AG04450 (cell line): ENCODE data around the gene PAM. TPM values are rescaled to one million over a fixed set of nuclear protein-coding genes. Genes with fewer than 3 reads are reported as not detected.

Experiments
- CTCF ChIA-PET: fragments of 300-600, 350-600 bp; formaldehyde crosslinking; extraction: SDS; loops from one replicate; lab custom pipeline; 2022; ENCODE audit warnings: antibody characterized with exemption, inconsistent platforms; lab: Charles Lee
- POLR2A ChIA-PET: fragments of 350-600 bp; formaldehyde crosslinking; extraction: SDS; loops from one replicate; lab custom pipeline; 2021; ENCODE audit warnings: antibody characterized with exemption, inconsistent platforms; lab: Yijun Ruan, JAX
- DNase-seq: peaks from one replicate; pipeline ENCODE4 v3.0.0-alpha.2; 2011; ENCODE audit warnings: low read depth, low spot score
- H3K27ac ChIP-seq: one replicate; pipeline ENCODE4 v1.5.1; 2012; ENCODE audit warnings: low read depth, low read length, control low read depth
- H3K27me3 ChIP-seq: one replicate; pipeline ENCODE4 v1.6.0; 2012; ENCODE audit warnings: low read length; ENCODE audit not compliant: control insufficient read depth, insufficient read depth
- H3K4me3 ChIP-seq: 2 replicates; pipeline ENCODE4 v1.5.1; 2011; ENCODE audit warnings: mild to moderate bottlenecking, low read depth, low read length, control low read depth
- H3K9me3 ChIP-seq: 2 replicates; pipeline ENCODE4 v1.5.1; 2012; ENCODE audit warnings: low read length; ENCODE audit not compliant: control insufficient read depth, insufficient read depth
- CTCF ChIP-seq: IDR thresholded peaks from 2 replicates; pipeline ENCODE4 v1.5.1; 2011; ENCODE audit warnings: low read depth, low read length, control low read depth, inconsistent platforms
- polyA plus RNA-seq: library from polyadenylated mRNA; depleted of rRNA; stranded (reverse); fragments of >200 nt; gene quantifications from 2 replicates; pipeline ENCODE4 v1.2.3, GENCODE V29; 2011

The PAM gene
- polyA plus RNA-seq, 1 experiment = 307 TPM

- Histone ChIP-seq H3K27ac (no peak overlapping the region), H3K9me3 (no peaks in the 10 kb centered on the region), H3K4me3 (no peak overlapping the region), H3K27me3 (no peaks in the 10 kb centered on the region)
- TF ChIP-seq CTCF = no peak
- ChIA-PET CTCF (no interaction called here), POLR2A (no interaction called here)
- DNase-seq = no peak
Observed at GRCh38 chr5:102969641-102970040, 214.5 kb downstream of the PAM start.

GRCh38 chr5:102971676-102972293 is 216.7 kb downstream of the PAM start:
- ChIA-PET POLR2A (no interaction called here), CTCF (interaction anchor here (0.7 to 3.9 kb wide), 18 partner anchors 14 to 390 kb away, joined by 3 to 44 read pairs (median 4); no protein-coding TSS in a partner anchor)
- no peaks in the 10 kb centered on the region for H3K9me3 ChIP-seq
- no peaks in the 10 kb centered on the region for H3K27me3 ChIP-seq
- no peak overlapping the region for H3K27ac ChIP-seq
- peak; percentile 66 for TF ChIP-seq CTCF
- DNase-seq = no peak
- H3K4me3 ChIP-seq = no peak overlapping the region

GRCh38 chr5:102974177-102974576 is 219.1 kb downstream of the PAM start:
- Histone ChIP-seq H3K27me3 (no peaks in the 10 kb centered on the region), H3K4me3 (no peak overlapping the region), H3K27ac (no peak overlapping the region), H3K9me3 (no peaks in the 10 kb centered on the region)
- ChIA-PET CTCF (interaction anchor here (3.9 kb wide), 1 partner anchor 293 kb away, joined by 44 read pairs; no protein-coding TSS in a partner anchor), POLR2A (no interaction called here)
- TF ChIP-seq CTCF = no peak
- no peak for DNase-seq

GRCh38 chr5:102975045-102975444 is 219.9 kb downstream of the PAM start:
- H3K27ac ChIP-seq = no peak overlapping the region
- ChIA-PET CTCF (no interaction called here), POLR2A (no interaction called here)
- H3K27me3 ChIP-seq = no peaks in the 10 kb centered on the region
- DNase-seq = no peak
- H3K4me3 ChIP-seq = no peak overlapping the region
- no peak for TF ChIP-seq CTCF
- no peaks in the 10 kb centered on the region for H3K9me3 ChIP-seq

GRCh38 chr5:102975457-102976182 is 220.5 kb downstream of the PAM start:
- ChIA-PET CTCF (interaction anchor here (2.6 kb wide), 1 partner anchor 294 kb away, joined by 16 read pairs; no protein-coding TSS in a partner anchor), POLR2A (no interaction called here)
- H3K27me3 ChIP-seq = no peaks in the 10 kb centered on the region
- H3K4me3 ChIP-seq = no peak overlapping the region
- peak; percentile 27 for DNase-seq
- no peak for TF ChIP-seq CTCF
- no peaks in the 10 kb centered on the region for H3K9me3 ChIP-seq
- H3K27ac ChIP-seq = no peak overlapping the region
